Lower leg skin (tissue), 3 donors: Measurements from ENCODE around the gene HELB.

Experiments used
- CTCF ChIP-seq, 3 donors: fragments of 450-650 bp; IDR thresholded peaks; one replicate each; pipeline ENCODE4 v1.5.1; 2016; ENCODE audit warnings: antibody characterized with exemption in 3 of 3, mild to moderate bottlenecking in 3 of 3, moderate library complexity in 2 of 3
- POLR2A ChIP-seq, 2 donors: fragments of 450-650 bp; IDR thresholded peaks; one replicate each; pipeline ENCODE4 v1.6.1; 2016 to 2017; ENCODE audit warnings: antibody characterized with exemption in 2 of 2, mild to moderate bottlenecking in 1 of 2, moderate library complexity in 1 of 2

- TF ChIP-seq CTCF (IDR thresholded peaks at IDR 0.05): no peak
- no peak for TF ChIP-seq POLR2A (IDR thresholded peaks at IDR 0.05)
Observed at GRCh38 chr12:66354291-66354690, 52.0 kb downstream of the HELB start.
